IPS DF 19.7 (cell line): ENCODE results near the gene SPRED3.

Experiments used
- DNase-seq: peaks from one replicate; pipeline ENCODE4 v3.0.0-alpha.2; 2013; ENCODE audit warnings: low read depth, low spot score

SPRED3 gene

GRCh38 chr19:38445362-38445761 is 56.9 kb downstream of the SPRED3 start:
- DNase-seq = no peak

GRCh38 chr19:38448225-38448624 is 59.7 kb downstream of the SPRED3 start:
- no peak for DNase-seq
